Cardiac fibroblast (primary cell): ENCODE results near the gene GLI3.

Source experiments
- DNase-seq, 2 donors: peaks; one replicate each; pipeline versions ENCODE4 v3.0.0 to v3.0.0-alpha.2; 2010; ENCODE audit warnings: low read depth in 2 of 2
- H3K4me3 ChIP-seq, 2 donors: replicated peaks in 1 of 2; 1 replicate in 1 of 2; 2 replicates in 1 of 2; pipeline ENCODE4 v1.5.1; 2011; ENCODE audit warnings: low read depth in 2 of 2, low read length in 2 of 2, mild to moderate bottlenecking in 2 of 2, moderate library complexity in 1 of 2
- TF ChIP-seq, protein P1 (sequence below): IDR thresholded peaks from one replicate; pipeline ENCODE4 v1.5.1; 2011; ENCODE audit warnings: low read depth, mild to moderate bottlenecking, low read length, inconsistent platforms

Gene GLI3

GRCh38 chr7:42026622-42027197 is 210.3 kb downstream of the GLI3 start:
- H3K4me3 ChIP-seq, result no peak overlapping the region
- DNase-seq, result no peak
- TF ChIP-seq, protein P1, sequence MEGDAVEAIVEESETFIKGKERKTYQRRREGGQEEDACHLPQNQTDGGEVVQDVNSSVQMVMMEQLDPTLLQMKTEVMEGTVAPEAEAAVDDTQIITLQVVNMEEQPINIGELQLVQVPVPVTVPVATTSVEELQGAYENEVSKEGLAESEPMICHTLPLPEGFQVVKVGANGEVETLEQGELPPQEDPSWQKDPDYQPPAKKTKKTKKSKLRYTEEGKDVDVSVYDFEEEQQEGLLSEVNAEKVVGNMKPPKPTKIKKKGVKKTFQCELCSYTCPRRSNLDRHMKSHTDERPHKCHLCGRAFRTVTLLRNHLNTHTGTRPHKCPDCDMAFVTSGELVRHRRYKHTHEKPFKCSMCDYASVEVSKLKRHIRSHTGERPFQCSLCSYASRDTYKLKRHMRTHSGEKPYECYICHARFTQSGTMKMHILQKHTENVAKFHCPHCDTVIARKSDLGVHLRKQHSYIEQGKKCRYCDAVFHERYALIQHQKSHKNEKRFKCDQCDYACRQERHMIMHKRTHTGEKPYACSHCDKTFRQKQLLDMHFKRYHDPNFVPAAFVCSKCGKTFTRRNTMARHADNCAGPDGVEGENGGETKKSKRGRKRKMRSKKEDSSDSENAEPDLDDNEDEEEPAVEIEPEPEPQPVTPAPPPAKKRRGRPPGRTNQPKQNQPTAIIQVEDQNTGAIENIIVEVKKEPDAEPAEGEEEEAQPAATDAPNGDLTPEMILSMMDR, result no peak

- no peak overlapping the region for H3K4me3 ChIP-seq
- TF ChIP-seq, protein P1, result no peak
- DNase-seq, result no peak
Measured at GRCh38 chr7:42025635-42026375, 211.2 kb downstream of the GLI3 start.

- no peak overlapping the region for H3K4me3 ChIP-seq
- TF ChIP-seq, protein P1, result no peak
- no peak for DNase-seq
Measured at GRCh38 chr7:42024537-42024936, 212.5 kb downstream of the GLI3 start.

- H3K4me3 ChIP-seq, result no peak overlapping the region
- no peak for DNase-seq
- TF ChIP-seq, protein P1, result no peak
Measured at GRCh38 chr7:42023262-42023661, 213.7 kb downstream of the GLI3 start.

- DNase-seq, result no peak
- H3K4me3 ChIP-seq, result no peak overlapping the region
- TF ChIP-seq, protein P1, result no peak
Measured at GRCh38 chr7:42022791-42023190, 214.2 kb downstream of the GLI3 start.

GRCh38 chr7:42022056-42022455 is 215.0 kb downstream of the GLI3 start:
- no peak overlapping the region for H3K4me3 ChIP-seq
- TF ChIP-seq, protein P1, result no peak
- DNase-seq, result no peak
